GM12878 (cell line): ENCODE results near the gene DCAF11. TPM values are rescaled to one million over a fixed set of nuclear protein-coding genes. Genes with fewer than 3 reads are reported as not detected.

Experiments
- ATAC-seq: fragments of 200-7000 bp; cut with Tn5 transposase; 3 replicates; pipeline ENCODE4 v1.9.1; 2020; ENCODE audit warnings: mild to moderate bottlenecking, moderate library complexity
- BruUV-seq: library from RNA; stranded (reverse); fragments of 400-500 nt; replicated peaks from 2 replicates; lab custom pipeline; 2021; lab: Mats Ljungman, UMichigan
- CTCF ChIA-PET: fragments of 300-600 bp; sonication (Branson Sonifier 250); formaldehyde crosslinking; extraction: SDS; loops from one replicate; lab custom pipeline; 2021; ENCODE audit warnings: inconsistent platforms; lab: Yijun Ruan, JAX
- POLR2A ChIA-PET: fragments of 350-600 bp; formaldehyde crosslinking; extraction: SDS; loops from one replicate; lab custom pipeline; 2021; ENCODE audit warnings: inconsistent platforms; lab: Charles Lee
- RAD21 ChIA-PET: fragments of 300-600 bp; sonication (Branson Sonifier 250); formaldehyde crosslinking; loops from one replicate; lab custom pipeline; 2023; ENCODE audit warnings: antibody characterized with exemption; ENCODE audit not compliant: unreplicated experiment; lab: Charles Lee
- SMC1A ChIA-PET: fragments of 300-600 bp; sonication (Branson Sonifier 250); formaldehyde crosslinking; loops from one replicate; lab custom pipeline; 2023; ENCODE audit not compliant: unreplicated experiment, uncharacterized antibody; lab: Charles Lee
- DNase-seq: peaks from one replicate; pipeline ENCODE4 v3.0.0-alpha.2; 2011; ENCODE audit warnings: low read depth, low spot score
- FAIRE-seq: peaks from 3 replicates; lab custom pipeline; 2011; peaks lifted over from hg19 to GRCh38; lab: Jason Lieb, UNC
- H2AFZ ChIP-seq: 2 replicates; pipeline ENCODE4 v1.6.0; 2011; ENCODE audit warnings: low read depth, low read length, control low read depth; ENCODE audit not compliant: control insufficient read depth
- H3K27ac ChIP-seq: 2 replicates; pipeline ENCODE4 v1.5.1; 2011; ENCODE audit warnings: control low read depth; ENCODE audit not compliant: control insufficient read depth, insufficient read depth
- H3K27me3 ChIP-seq, 2 experiments: replicated peaks in 1 of 2; 2 replicates each; pipeline versions ENCODE4 v1.6.0 to v1.6.1; 2011; ENCODE audit warnings: low read length in 1 of 2; ENCODE audit not compliant: control insufficient read depth in 2 of 2, insufficient read depth in 2 of 2
- H3K36me3 ChIP-seq, 2 experiments: 2 replicates each; pipeline ENCODE4 v1.5.1; 2011; ENCODE audit warnings: low read length in 1 of 2; ENCODE audit not compliant: control insufficient read depth in 2 of 2, insufficient read depth in 2 of 2
- H3K4me1 ChIP-seq: 2 replicates; pipeline ENCODE4 v1.6.1; 2011; ENCODE audit warnings: mild to moderate bottlenecking, low read length, moderate library complexity, mixed read lengths; ENCODE audit not compliant: control insufficient read depth, insufficient read depth
- H3K4me2 ChIP-seq: 2 replicates; pipeline ENCODE4 v1.6.0; 2011; ENCODE audit warnings: control low read depth; ENCODE audit not compliant: control insufficient read depth, insufficient read depth
- H3K4me3 ChIP-seq: fragments of 200-600 bp; sonication (generic); 2 replicates; pipeline ENCODE4 v1.5.1; 2016
- H3K79me2 ChIP-seq: 2 replicates; pipeline ENCODE4 v1.6.0; 2011; ENCODE audit warnings: low read length; ENCODE audit not compliant: control insufficient read depth, insufficient read depth
- H3K9ac ChIP-seq: 2 replicates; pipeline ENCODE4 v1.8.0; 2011; ENCODE audit warnings: low read length, control low read depth, mixed read lengths; ENCODE audit not compliant: control insufficient read depth, insufficient read depth
- H3K9me3 ChIP-seq: replicated peaks from 3 replicates; pipeline ENCODE4 v1.5.1; 2011; ENCODE audit warnings: mild to moderate bottlenecking, low read length; ENCODE audit not compliant: control insufficient read depth, insufficient read depth
- H4K20me1 ChIP-seq: 2 replicates; pipeline ENCODE4 v1.6.0; 2011; ENCODE audit not compliant: control insufficient read depth, insufficient read depth
- CHD1 ChIP-seq: IDR thresholded peaks from 2 replicates; pipeline ENCODE4 v1.6.1; 2012; ENCODE audit warnings: low read depth, low read length, improper control_type of control experiment
- CREM ChIP-seq: IDR thresholded peaks from 2 replicates; pipeline ENCODE4 v1.6.1; 2014; ENCODE audit warnings: antibody characterized with exemption, low read depth
- KLF5 ChIP-seq: fragments of 450-650 bp; IDR thresholded peaks from 2 replicates; pipeline ENCODE4 v1.6.1; 2014; ENCODE audit warnings: mild to moderate bottlenecking; ENCODE audit not compliant: partially characterized antibody
- NR2C2 ChIP-seq: IDR thresholded peaks from 2 replicates; pipeline ENCODE4 v1.6.1; 2011; ENCODE audit warnings: borderline replicate concordance, low read depth; ENCODE audit not compliant: control insufficient read depth, insufficient read length
- PAX5 ChIP-seq: IDR thresholded peaks from 2 replicates; pipeline ENCODE4 v1.6.1; 2011; ENCODE audit warnings: low read depth, low read length, borderline replicate concordance
- PAX8 ChIP-seq: fragments of 450-650 bp; IDR thresholded peaks from 2 replicates; pipeline ENCODE4 v1.6.1; 2017; ENCODE audit warnings: mild to moderate bottlenecking, moderate library complexity
- SIN3A ChIP-seq: IDR thresholded peaks from 2 replicates; pipeline ENCODE4 v1.6.1; 2012; ENCODE audit warnings: low read depth, low read length, improper control_type of control experiment
- ZBTB40 ChIP-seq: fragments of 450-650 bp; IDR thresholded peaks from 2 replicates; pipeline ENCODE4 v1.6.1; 2016; ENCODE audit warnings: mild to moderate bottlenecking, moderate library complexity, borderline replicate concordance
- WGBS: methylation state at CpG from one replicate; pipeline ENCODE4 v1.1.6; 2016; ENCODE audit warnings: low lambda C conversion rate; ENCODE audit not compliant: insufficient replicate concordance, insufficient coverage; ENCODE audit errors: missing lambda C conversion rate; 5-methylcytosine and 5-hydroxymethylcytosine counted together
- in situ Hi-C: fragments of 300-500 bp; cut with MboI; formaldehyde crosslinking; loops from 9 replicates; pipeline ENCODE4 v1.14.3; 2018; ENCODE audit warnings: mixed read lengths
- intact Hi-C: fragments of 100-400 bp; cut with micrococcal nuclease; formaldehyde crosslinking; loops from one replicate; pipeline ENCODE4 v1.14.2; 2022; ENCODE audit not compliant: unreplicated experiment
- polyA plus RNA-seq, 11 experiments: library from polyadenylated mRNA; depleted of rRNA in 4 of 11; unstranded in 6 of 11; stranded (reverse) in 5 of 11; fragments of >200 nt; fragmentation: Nextera tagmentation in 4 of 11; fragmentation: Illumina TruSeq in 1 of 11; extraction: Ambion mirVana in 4 of 11; extraction: Trizol in 1 of 11; gene quantifications; 1 replicate in 1 of 11; 2 replicates in 10 of 11; pipeline versions ENCODE4 v1.2.1 to v1.2.3, GENCODE V29; 2011 to 2016; ENCODE audit warnings: inconsistent platforms in 2 of 11, missing spikeins in 2 of 11, low read depth in 1 of 11
- total RNA-seq, 4 experiments: library from RNA; depleted of rRNA in 3 of 4; stranded (reverse); fragments of >200 nt in 3 of 4; fragmentation: Illumina TruSeq in 1 of 4; extraction: Trizol in 1 of 4; gene quantifications; 2 replicates each; pipeline versions ENCODE4 v1.2.1 to v1.2.3, GENCODE V29; 2013 to 2021

DCAF11 gene
- total and polyA plus RNA-seq, 10 of the 15 experiments (the other 5 are each of a cell fraction or from before 2014, with no cell fraction given): 13.4 to 91.2 (median 68.7) TPM

GRCh38 chr14:24116128-24116814 lies 1.7 kb downstream of the DCAF11 start:
- H3K27me3 ChIP-seq: no peaks in the 10 kb centered on the region
- peaks cover 5% of the 10 kb centered on the region for H3K4me1 ChIP-seq
- H4K20me1 ChIP-seq: no peaks in the 10 kb centered on the region
- peaks cover 11 to 23% of the 10 kb centered on the region in 2 experiments for H3K36me3 ChIP-seq
- SMC1A ChIA-PET: interaction anchor here (0.6 to 7.7 kb wide), 7 partner anchors 9 to 45 kb away, joined by 3 to 70 read pairs (median 39); partner anchors contain the start of genes EMC9, IRF9, PCK2 and PSME1
- CTCF ChIA-PET: interaction anchor here (0.9 to 5.9 kb wide), 11 partner anchors 10 to 315 kb away, joined by 3 to 39 read pairs (median 7); partner anchors contain the start of genes CIDEB, IRF9, PCK2 and PSME1
- H3K9me3 ChIP-seq: no peaks in the 10 kb centered on the region
- FAIRE-seq (no peak), DNase-seq (no peak), ATAC-seq (no peak)
- BruUV-seq: no TSS peak
- RAD21 ChIA-PET: interaction anchor here (1.0 to 5.8 kb wide), 6 partner anchors 10 to 45 kb away, joined by 3 to 69 read pairs (median 14); partner anchors contain the start of genes EMC9, IRF9, PSME1 and PSME2
- H3K27ac ChIP-seq: peak overlapping the region; percentile 94; the same call in 1 of the 2 replicates
- peak overlapping the region; percentile 96 for H3K4me3 ChIP-seq
- peak overlapping the region; percentile 92 for H3K4me2 ChIP-seq
- in situ Hi-C loops (loop anchor here (25.0 kb wide), 1 partner anchor 804 kb away; the partner anchor contains the start of genes BCL2L2, PABPN1 and PPP1R3E), intact Hi-C loops (no loop called here)
- POLR2A ChIA-PET: interaction anchor here (0.9 to 17.1 kb wide), 9 partner anchors 8 to 65 kb away, joined by 3 to 276 read pairs (median 52); partner anchors contain the start of genes CARMIL3, EMC9, FITM1 and IRF9
- H3K9ac ChIP-seq: peak overlapping the region; percentile 82; the same call in 1 of the 2 replicates
- no peak overlapping the region for H2AFZ ChIP-seq
- WGBS: 85% methylated on average over 6 of the region's 6 CpGs
- peaks cover 24% of the 10 kb centered on the region for H3K79me2 ChIP-seq
- TF ChIP-seq ZBTB40 (no peak), CHD1 (no peak), PAX8 (no peak), PAX5 (no peak), CREM (no peak), NR2C2 (no peak), SIN3A (no peak), KLF5 (no peak)
- TF ChIP-seq, all 136 proteins: peak for 0
